HEK293 (cell line): ENCODE measurements around the gene TMEM220.

Experiments
- BCL11B ChIP-seq: fragments of 450-650 bp; formaldehyde crosslinking; IDR thresholded peaks from 2 replicates; pipeline ENCODE4 v1.5.1; 2016; ENCODE audit warnings: low read depth, missing biosample characterization, missing genetic modification characterization
- CTCF ChIP-seq: fragments of 450-650 bp; formaldehyde crosslinking; IDR thresholded peaks from 2 replicates; pipeline ENCODE4 v1.5.1; 2016; ENCODE audit warnings: missing biosample characterization, missing genetic modification characterization
- ZNF146 ChIP-seq: fragments of 450-650 bp; formaldehyde crosslinking; IDR thresholded peaks from 2 replicates; pipeline ENCODE4 v1.5.1; 2016; ENCODE audit warnings: missing biosample characterization, missing genetic modification characterization
- ZNF202 ChIP-seq: fragments of 450-650 bp; formaldehyde crosslinking; IDR thresholded peaks from 2 replicates; pipeline ENCODE4 v1.5.1; 2016; ENCODE audit warnings: missing biosample characterization, missing genetic modification characterization, borderline replicate concordance
- ZNF350 ChIP-seq: fragments of 450-650 bp; formaldehyde crosslinking; IDR thresholded peaks from 2 replicates; pipeline ENCODE4 v1.5.0; 2017; ENCODE audit warnings: missing biosample characterization, mild to moderate bottlenecking, missing genetic modification characterization
- ZNF623 ChIP-seq: fragments of 450-650 bp; formaldehyde crosslinking; IDR thresholded peaks from 2 replicates; pipeline ENCODE4 v1.5.1; 2016; ENCODE audit warnings: missing biosample characterization, missing genetic modification characterization
- ZNF837 ChIP-seq: fragments of 450-650 bp; formaldehyde crosslinking; IDR thresholded peaks from 2 replicates; pipeline ENCODE4 v1.5.1; 2016; ENCODE audit warnings: missing biosample characterization, missing genetic modification characterization
- TF ChIP-seq, protein P1 (sequence below): fragments of 450-650 bp; formaldehyde crosslinking; IDR thresholded peaks from 2 replicates; pipeline ENCODE4 v1.5.1; 2016; ENCODE audit warnings: missing biosample characterization, missing genetic modification characterization
- TF ChIP-seq, protein P2 (sequence below): fragments of 450-650 bp; formaldehyde crosslinking; optimal IDR thresholded peaks from 2 replicates; pipeline ENCODE3; 2016; ENCODE audit warnings: missing biosample characterization, mild to moderate bottlenecking, missing genetic modification characterization
- TF ChIP-seq, protein P3 (sequence below): fragments of 450-650 bp; formaldehyde crosslinking; IDR thresholded peaks from 2 replicates; pipeline ENCODE4 v1.5.1; 2016; ENCODE audit warnings: missing biosample characterization, missing genetic modification characterization
- TF ChIP-seq, protein P4 (sequence below): fragments of 450-650 bp; formaldehyde crosslinking; IDR thresholded peaks from 2 replicates; pipeline ENCODE4 v1.5.1; 2016; ENCODE audit warnings: missing biosample characterization, missing genetic modification characterization, low read depth

DNA sequence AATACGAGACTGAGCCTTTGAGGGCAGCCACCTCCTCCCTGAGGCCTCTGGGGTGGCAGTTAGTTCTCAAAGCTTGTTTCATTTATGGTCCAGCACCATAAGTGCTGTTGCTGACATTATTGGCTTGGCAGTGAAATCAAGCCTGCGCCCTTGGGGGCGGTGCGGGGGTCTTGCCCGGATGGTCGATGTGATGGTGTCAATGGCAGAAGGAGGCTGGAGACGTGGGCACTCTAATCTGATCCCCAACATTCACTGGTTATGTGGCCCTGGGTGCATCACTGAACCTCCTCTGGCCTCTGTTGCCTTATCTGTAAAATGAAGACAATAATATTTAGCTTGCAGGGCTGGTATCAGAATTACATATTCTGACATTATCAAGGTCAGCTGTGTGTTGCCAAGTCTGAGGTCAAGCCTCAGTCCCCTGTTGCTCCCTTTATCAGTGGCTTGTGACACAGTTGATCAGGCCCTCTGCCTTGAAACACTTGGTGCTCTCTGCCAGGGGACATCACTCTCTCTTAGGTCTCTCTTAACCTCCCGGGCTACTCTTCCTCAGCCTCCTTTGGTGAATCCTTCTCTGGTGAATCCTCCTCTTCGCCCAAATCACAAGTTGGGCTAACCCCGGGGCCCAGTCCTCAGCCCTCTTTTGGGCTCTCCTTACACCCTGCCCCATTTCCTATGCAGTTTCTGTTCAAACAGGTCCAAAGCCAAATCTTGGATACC, 11.8 kb upstream of the TMEM220 start:
- TF ChIP-seq, protein P1, sequence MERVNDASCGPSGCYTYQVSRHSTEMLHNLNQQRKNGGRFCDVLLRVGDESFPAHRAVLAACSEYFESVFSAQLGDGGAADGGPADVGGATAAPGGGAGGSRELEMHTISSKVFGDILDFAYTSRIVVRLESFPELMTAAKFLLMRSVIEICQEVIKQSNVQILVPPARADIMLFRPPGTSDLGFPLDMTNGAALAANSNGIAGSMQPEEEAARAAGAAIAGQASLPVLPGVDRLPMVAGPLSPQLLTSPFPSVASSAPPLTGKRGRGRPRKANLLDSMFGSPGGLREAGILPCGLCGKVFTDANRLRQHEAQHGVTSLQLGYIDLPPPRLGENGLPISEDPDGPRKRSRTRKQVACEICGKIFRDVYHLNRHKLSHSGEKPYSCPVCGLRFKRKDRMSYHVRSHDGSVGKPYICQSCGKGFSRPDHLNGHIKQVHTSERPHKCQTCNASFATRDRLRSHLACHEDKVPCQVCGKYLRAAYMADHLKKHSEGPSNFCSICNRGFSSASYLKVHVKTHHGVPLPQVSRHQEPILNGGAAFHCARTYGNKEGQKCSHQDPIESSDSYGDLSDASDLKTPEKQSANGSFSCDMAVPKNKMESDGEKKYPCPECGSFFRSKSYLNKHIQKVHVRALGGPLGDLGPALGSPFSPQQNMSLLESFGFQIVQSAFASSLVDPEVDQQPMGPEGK: no peak
- no peak for TF ChIP-seq CTCF (tag by site-specific recombination)
- no peak for TF ChIP-seq ZNF350 (tag by site-specific recombination)
- TF ChIP-seq, protein P2, sequence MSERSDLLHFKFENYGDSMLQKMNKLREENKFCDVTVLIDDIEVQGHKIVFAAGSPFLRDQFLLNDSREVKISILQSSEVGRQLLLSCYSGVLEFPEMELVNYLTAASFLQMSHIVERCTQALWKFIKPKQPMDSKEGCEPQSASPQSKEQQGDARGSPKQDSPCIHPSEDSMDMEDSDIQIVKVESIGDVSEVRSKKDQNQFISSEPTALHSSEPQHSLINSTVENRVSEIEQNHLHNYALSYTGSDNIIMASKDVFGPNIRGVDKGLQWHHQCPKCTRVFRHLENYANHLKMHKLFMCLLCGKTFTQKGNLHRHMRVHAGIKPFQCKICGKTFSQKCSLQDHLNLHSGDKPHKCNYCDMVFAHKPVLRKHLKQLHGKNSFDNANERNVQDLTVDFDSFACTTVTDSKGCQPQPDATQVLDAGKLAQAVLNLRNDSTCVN (tag by site-specific recombination): no peak
- TF ChIP-seq, protein P3, sequence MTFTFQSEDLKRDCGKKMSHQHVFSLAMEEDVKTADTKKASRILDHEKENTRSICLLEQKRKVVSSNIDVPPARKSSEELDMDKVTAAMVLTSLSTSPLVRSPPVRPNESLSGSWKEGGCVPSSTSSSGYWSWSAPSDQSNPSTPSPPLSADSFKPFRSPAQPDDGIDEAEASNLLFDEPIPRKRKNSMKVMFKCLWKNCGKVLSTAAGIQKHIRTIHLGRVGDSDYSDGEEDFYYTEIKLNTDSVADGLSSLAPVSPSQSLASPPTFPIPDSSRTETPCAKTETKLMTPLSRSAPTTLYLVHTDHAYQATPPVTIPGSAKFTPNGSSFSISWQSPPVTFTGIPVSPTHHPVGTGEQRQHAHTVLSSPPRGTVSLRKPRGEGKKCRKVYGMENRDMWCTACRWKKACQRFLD: no peak
- no peak for TF ChIP-seq ZNF837
- no peak for TF ChIP-seq ZNF146 (tag by site-specific recombination)
- TF ChIP-seq, protein P4, sequence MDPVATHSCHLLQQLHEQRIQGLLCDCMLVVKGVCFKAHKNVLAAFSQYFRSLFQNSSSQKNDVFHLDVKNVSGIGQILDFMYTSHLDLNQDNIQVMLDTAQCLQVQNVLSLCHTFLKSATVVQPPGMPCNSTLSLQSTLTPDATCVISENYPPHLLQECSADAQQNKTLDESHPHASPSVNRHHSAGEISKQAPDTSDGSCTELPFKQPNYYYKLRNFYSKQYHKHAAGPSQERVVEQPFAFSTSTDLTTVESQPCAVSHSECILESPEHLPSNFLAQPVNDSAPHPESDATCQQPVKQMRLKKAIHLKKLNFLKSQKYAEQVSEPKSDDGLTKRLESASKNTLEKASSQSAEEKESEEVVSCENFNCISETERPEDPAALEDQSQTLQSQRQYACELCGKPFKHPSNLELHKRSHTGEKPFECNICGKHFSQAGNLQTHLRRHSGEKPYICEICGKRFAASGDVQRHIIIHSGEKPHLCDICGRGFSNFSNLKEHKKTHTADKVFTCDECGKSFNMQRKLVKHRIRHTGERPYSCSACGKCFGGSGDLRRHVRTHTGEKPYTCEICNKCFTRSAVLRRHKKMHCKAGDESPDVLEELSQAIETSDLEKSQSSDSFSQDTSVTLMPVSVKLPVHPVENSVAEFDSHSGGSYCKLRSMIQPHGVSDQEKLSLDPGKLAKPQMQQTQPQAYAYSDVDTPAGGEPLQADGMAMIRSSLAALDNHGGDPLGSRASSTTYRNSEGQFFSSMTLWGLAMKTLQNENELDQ (tag by site-specific recombination): no peak
- TF ChIP-seq BCL11B (tag by site-specific recombination): no peak
- TF ChIP-seq ZNF202 (tag by site-specific recombination): no peak
- TF ChIP-seq ZNF623 (tag by site-specific recombination): no peak
